ENCODE results near the gene ABCA9.

ABCA9 gene

DNA sequence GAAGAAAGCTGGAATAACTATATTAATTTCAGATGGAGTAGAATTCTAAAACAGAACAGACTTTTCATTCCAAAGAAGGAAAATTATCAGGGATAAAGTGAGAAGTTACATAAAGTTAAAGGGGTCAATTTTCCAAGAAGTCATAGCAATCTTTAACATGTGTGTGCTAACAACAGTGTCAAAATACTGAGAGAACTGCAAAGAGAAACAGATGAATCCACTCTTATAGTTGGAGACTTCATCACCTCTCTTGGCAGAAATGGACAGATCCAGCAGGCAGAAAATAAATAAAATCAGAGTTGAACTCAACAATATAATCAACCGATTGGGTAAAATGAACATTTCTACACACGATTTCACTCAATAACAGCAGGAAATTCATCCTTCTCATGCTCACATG is 5.4 kb downstream of the ABCA9 start:
- H3K9me2 ChIP-seq (replicated peaks; ENCODE audit: insufficient read depth, low read length): no peaks in the 10 kb centered on the region
- no peak for TF ChIP-seq EZH2phosphoT487 (conservative IDR thresholded peaks at IDR 0.05; ENCODE audit: low read length)
- TF ChIP-seq, protein P1, sequence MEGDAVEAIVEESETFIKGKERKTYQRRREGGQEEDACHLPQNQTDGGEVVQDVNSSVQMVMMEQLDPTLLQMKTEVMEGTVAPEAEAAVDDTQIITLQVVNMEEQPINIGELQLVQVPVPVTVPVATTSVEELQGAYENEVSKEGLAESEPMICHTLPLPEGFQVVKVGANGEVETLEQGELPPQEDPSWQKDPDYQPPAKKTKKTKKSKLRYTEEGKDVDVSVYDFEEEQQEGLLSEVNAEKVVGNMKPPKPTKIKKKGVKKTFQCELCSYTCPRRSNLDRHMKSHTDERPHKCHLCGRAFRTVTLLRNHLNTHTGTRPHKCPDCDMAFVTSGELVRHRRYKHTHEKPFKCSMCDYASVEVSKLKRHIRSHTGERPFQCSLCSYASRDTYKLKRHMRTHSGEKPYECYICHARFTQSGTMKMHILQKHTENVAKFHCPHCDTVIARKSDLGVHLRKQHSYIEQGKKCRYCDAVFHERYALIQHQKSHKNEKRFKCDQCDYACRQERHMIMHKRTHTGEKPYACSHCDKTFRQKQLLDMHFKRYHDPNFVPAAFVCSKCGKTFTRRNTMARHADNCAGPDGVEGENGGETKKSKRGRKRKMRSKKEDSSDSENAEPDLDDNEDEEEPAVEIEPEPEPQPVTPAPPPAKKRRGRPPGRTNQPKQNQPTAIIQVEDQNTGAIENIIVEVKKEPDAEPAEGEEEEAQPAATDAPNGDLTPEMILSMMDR (IDR thresholded peaks at IDR 0.05; ENCODE audit: insufficient read depth, low read length, poor library complexity, severe bottlenecking): no peak
- H3K36me3 ChIP-seq (ENCODE audit: low read length): no peaks in the 10 kb centered on the region
- H3F3A ChIP-seq (ENCODE audit: insufficient read depth): no peaks in the 10 kb centered on the region
- H3K9ac ChIP-seq (ENCODE audit: low read length): no peak overlapping the region
- no peaks in the 10 kb centered on the region for H3K27me3 ChIP-seq (ENCODE audit: low read length)
- H4K20me1 ChIP-seq (ENCODE audit: low read depth, low read length): no peaks in the 10 kb centered on the region
- no peak overlapping the region for H3K27ac ChIP-seq (ENCODE audit: low read depth, low read length)
- H3K9me3 ChIP-seq (ENCODE audit: insufficient read depth, low read length): no peaks in the 10 kb centered on the region
- no peak overlapping the region for H3K4me2 ChIP-seq (ENCODE audit: low read depth, low read length, poor library complexity, severe bottlenecking)
- no peak overlapping the region for H2AFZ ChIP-seq (ENCODE audit: low read depth, low read length, severe bottlenecking)
- H3K4me3 ChIP-seq (ENCODE audit: insufficient read depth, low read length, poor library complexity, severe bottlenecking): no peak overlapping the region
- no peaks in the 10 kb centered on the region for H3K79me2 ChIP-seq (ENCODE audit: insufficient read depth, low read length)

DNA sequence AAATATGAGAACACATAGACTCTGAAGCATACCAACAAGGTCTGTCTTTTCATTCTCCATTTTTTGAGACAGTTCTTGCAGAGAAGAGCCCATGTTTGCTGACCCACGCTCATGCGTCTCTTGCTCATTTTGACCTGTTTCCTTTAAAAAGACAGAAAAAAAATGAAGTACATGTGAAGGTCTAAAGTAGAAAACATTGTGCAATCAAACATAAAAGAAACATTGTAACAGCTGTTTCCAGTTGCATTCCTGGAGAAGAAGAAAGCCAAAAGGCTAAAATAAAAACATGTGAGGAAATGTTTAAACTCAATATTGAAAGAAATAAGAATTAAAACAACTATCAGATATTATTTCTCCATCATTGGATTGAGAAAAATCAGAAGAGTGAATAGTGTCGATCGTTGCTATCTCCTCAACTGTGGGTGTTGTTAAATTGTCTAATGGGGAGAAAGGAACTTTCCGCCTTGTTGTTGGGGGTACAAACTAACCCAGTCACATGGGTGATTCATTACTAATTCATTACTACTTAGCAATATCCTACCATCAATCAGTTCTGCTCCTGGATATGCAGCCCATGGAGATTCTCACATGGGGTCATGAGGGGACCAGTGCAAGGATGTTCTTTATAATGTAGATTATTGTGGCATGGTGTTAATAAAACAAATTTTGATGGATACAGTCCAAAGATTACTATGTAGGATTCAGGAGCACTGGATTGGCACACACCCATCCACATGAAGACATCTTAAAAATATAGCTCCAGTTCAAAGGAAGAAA is 9.5 kb downstream of the ABCA9 start:
- Histone ChIP-seq H3K4me2 (ENCODE audit: low read depth, low read length, poor library complexity, severe bottlenecking) (no peak overlapping the region), H3K9ac (ENCODE audit: low read length) (no peak overlapping the region)
- TF ChIP-seq, protein P1 (IDR thresholded peaks at IDR 0.05; ENCODE audit: insufficient read depth, low read length, poor library complexity, severe bottlenecking): no peak
- no peak for TF ChIP-seq EZH2phosphoT487 (conservative IDR thresholded peaks at IDR 0.05; ENCODE audit: low read length)

DNA sequence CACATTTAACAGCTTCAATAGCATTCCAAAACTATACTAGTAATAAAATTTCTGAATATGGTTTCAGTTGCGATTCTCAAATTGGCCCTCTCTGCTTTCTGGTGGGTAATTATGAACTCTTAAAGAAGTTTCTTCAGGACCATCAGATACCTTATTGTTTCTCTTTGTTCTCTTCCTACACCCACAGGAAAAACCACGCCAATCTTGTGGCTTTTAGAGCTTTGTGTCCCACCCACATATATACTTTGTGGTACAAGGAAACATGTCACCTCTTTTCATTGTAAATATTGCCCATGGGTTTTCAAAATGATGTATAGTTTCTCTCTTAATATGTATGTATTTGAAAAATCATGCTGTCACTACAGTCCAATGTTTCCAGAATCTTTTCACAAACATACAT is 12.1 kb downstream of the ABCA9 start:
- Histone ChIP-seq H3K27ac (ENCODE audit: low read depth, low read length) (no peak overlapping the region), H2AFZ (ENCODE audit: low read depth, low read length, severe bottlenecking) (no peak overlapping the region), H3K4me2 (ENCODE audit: low read depth, low read length, poor library complexity, severe bottlenecking) (no peak overlapping the region)

More for the DNA sequence above, 9.5 kb downstream of the ABCA9 start:
- no peak overlapping the region for H2AFZ ChIP-seq (ENCODE audit: low read depth, low read length, severe bottlenecking)
- no peak overlapping the region for H3K4me3 ChIP-seq (ENCODE audit: insufficient read depth, low read length, poor library complexity, severe bottlenecking)
- H3K36me3 ChIP-seq (ENCODE audit: low read length): no peaks in the 10 kb centered on the region
- H3K79me2 ChIP-seq (ENCODE audit: insufficient read depth, low read length): no peaks in the 10 kb centered on the region
- no peaks in the 10 kb centered on the region for H3K9me3 ChIP-seq (ENCODE audit: insufficient read depth, low read length)
- no peaks in the 10 kb centered on the region for H3K9me2 ChIP-seq (replicated peaks; ENCODE audit: insufficient read depth, low read length)
- H3F3A ChIP-seq (ENCODE audit: insufficient read depth): no peaks in the 10 kb centered on the region
- no peaks in the 10 kb centered on the region for H3K27me3 ChIP-seq (ENCODE audit: low read length)
- H3K27ac ChIP-seq (ENCODE audit: low read depth, low read length): no peak overlapping the region
- no peaks in the 10 kb centered on the region for H4K20me1 ChIP-seq (ENCODE audit: low read depth, low read length)

More for the DNA sequence above, 12.1 kb downstream of the ABCA9 start:
- Histone ChIP-seq H3K4me3 (ENCODE audit: insufficient read depth, low read length, poor library complexity, severe bottlenecking) (no peak overlapping the region), H4K20me1 (ENCODE audit: low read depth, low read length) (no peaks in the 10 kb centered on the region), H3K27me3 (ENCODE audit: low read length) (no peaks in the 10 kb centered on the region), H3F3A (ENCODE audit: insufficient read depth) (no peaks in the 10 kb centered on the region), H3K9ac (ENCODE audit: low read length) (no peak overlapping the region), H3K79me2 (ENCODE audit: insufficient read depth, low read length) (no peaks in the 10 kb centered on the region), H3K9me2 (replicated peaks; ENCODE audit: insufficient read depth, low read length) (no peaks in the 10 kb centered on the region), H3K9me3 (ENCODE audit: insufficient read depth, low read length) (no peaks in the 10 kb centered on the region), H3K36me3 (ENCODE audit: low read length) (no peaks in the 10 kb centered on the region)
- TF ChIP-seq, protein P1 (IDR thresholded peaks at IDR 0.05; ENCODE audit: insufficient read depth, low read length, poor library complexity, severe bottlenecking): no peak
- no peak for TF ChIP-seq EZH2phosphoT487 (conservative IDR thresholded peaks at IDR 0.05; ENCODE audit: low read length)

Data from SU-DHL-6 (cell line).